GM19468 (cell line): ENCODE data around the gene ARHGAP33.

Experiments used
- ATAC-seq: cut with Tn5 transposase; IDR thresholded peaks from one replicate; pipeline ENCODE4 v1.9.1; 2021; ENCODE audit warnings: mild to moderate bottlenecking, moderate library complexity, moderate number of reproducible peaks; ENCODE audit not compliant: unreplicated experiment; ENCODE audit errors: extremely low read depth

The ARHGAP33 gene

DNA sequence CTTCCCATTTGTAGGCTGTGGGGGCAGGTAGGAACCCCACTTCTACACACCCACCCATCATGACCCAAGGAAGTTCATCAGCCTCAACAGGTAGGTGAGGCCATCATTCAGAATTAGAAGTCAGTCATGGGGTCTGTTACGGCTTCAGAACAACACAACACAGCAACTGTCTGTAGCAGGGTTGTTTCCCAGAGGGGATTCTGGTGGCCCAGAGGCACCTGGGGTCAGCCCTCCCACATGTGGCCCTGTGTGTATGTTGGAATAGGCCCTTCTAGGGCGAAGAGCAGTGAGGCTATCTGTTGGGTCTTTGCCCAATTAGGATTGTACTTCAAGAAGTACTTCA is 36.5 kb upstream of the ARHGAP33 start:
- no peak for ATAC-seq

DNA sequence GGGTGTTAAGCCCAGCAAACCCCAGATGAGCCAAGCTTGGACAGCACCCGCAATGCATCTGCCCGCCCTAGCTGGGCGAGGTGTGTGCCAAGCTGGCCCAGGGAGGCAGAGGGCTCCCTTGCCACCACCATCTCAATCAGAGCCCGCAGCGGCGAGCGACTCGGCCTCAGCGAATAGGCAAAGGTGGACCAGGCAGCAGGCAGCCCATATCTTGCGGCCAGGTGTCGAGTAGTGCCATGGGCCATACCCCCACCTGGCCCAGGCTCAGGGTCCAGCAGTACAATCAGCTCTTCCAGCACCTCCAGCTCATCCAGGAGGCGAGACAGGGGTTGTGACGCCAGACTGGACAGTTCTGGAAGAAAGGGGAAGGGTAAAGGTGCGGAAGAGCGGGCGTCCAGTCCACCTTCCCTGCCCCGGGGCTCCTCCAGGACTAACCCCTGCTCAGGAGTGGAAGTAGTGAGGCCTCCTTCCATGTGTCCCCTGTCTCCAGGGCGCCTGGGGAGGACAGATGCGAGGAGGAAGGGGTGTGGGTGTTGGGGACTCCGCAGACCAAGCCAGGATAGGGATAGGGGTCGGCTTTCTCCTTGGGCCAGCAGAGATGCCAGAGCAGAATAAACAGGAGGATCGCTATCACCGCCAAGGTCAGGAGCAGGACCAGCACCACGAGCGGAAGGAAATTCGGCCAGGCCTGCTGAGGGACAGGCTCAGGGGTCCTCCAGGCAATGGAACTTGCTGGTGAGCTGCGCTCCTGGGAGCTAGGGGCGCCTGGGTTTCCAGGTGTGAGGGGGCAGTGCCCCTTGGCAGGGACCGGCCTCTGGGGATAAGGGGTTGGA is 35.9 kb upstream of the ARHGAP33 start:
- ATAC-seq: no peak

DNA sequence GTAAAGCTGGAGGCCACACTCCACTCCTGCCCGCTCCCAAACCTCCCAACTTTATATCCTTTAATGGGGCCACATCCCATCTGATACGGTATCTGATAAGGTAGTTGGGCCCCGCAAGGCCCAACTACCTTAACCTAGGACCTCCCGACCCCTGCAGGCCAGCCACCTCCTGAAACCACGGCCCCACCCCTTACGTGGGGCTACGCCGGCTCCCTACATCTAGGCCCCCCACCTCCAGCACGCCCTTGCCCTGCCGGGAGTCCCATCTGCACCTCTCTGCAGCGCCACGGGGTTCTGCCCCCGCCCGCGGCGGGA is 35.3 kb upstream of the ARHGAP33 start:
- ATAC-seq: no peak

DNA sequence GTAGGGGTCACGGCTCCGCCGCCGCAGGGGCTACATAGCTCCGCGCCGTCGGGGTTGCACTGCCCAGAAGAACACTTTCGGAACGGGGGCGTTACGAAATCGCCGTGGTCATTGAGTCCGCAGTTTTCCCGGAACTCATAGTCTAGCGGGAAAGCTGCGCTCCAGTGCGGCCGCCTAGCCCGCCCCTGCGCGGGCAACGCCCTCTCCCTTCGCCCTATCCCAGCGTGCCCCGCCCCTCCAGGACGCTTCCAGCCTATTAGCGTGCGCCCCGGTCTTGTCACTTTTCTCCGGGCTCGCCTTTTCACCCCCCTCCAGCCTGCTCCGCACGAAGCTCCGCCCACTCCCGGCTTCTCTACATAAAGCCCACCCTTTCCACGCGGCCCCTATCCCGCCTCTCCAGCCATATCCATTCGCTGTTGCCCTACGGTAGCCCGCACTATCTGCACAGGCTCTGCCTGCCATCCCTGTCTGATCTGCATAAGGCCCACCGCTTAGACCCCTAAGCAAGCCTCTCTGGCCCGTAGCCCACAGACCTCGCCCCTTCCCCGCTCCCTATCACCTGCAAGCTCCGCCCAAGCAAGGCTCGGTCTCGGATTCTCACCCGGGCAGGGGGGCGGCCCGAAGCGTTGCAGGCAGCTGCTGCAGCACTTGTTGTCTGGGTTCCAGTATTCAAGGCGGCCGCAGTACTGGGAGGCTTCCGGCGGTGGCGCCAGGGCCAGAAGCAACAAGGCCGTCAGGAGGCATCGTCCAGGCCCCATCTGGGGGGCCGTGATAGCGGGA is 34.8 kb upstream of the ARHGAP33 start:
- peak; percentile 50 for ATAC-seq

DNA sequence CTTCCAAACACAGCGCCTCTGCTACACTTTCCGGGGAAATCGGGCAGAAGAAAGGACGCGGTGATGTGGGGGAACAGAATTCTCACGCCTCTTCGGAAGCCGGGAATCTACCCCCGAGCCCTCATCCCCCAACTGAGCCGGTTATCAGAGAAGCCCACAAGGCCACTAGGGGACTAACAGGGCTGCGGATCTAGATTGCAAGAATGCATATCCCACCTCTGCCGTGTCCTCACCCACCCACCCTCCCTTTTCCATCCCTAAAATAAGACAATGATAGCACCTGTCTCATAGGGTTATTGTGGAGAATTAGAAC is 34.2 kb upstream of the ARHGAP33 start:
- ATAC-seq: no peak

DNA sequence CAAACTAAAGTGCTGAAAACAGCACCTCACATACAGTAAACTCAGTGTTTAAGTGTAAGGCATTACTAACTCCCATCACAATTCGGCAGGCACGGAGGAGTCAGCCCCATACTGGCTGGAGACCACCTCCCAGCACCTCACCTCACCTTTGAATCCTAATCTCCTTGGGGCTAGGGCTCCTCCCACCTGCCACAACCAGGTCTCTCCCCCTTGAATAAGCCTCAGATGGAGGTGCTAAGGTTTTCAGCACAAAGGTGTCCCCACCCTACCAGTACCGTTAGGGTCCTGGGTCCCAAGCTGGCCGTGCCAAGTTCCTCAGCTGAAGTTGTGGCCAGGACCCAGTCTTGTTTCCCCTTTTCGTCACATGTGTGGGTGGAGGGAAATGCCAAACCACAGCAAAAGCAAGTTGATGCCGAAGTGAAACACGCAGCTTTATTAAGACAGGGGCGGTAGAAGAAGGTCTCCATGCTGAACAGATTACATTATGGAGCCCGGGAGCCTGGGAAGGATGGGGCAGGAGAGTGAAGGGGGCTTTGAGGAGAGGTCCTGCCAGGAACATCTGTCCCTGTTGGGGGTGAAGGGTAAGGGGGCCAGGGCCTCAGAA is 33.1 kb upstream of the ARHGAP33 start, which contains the start of gene IGFLR1:
Gene IGFLR1, minus strand, starts transcription at position 332 of the 604 bp plus-strand sequence. CDS start 1,272 bp downstream, outside the sequence.
- no peak for ATAC-seq

DNA sequence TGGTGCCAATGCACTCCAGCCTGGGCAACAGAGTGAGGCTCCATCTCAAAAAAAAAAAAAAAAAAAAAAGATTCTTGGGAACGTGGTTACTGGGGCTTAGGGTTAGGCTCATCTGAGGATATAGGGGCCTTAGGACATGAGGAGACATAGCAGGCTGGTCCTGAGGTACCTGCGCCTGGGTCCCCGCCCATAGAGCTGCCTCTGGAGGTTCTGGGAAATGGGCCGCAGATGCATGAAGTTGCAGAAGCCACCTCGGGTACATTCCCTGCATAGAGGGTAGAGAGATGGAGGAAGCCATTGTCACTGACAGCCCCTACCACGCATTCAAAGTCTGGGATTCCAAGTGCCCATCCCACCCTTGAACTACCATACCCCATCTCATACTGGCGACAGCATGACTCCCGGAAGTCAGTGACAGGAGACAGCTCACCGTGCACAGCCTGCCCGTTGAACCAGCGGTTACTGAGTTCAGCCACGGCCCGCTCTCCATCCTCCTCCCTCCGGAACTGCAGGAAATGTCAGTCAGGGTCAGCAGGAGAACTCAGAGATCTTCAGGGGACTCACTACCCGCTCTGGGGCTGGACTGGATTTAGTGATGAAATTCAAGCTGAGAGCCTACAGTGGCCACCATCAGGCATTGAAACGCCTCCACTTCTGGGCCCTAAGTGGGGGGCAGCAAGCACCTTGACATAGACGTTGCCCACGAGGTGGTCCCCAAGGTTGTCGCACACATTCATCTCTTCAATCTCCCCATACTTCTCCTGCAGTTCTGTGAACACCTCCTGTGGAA is 31.5 kb upstream of the ARHGAP33 start:
- no peak for ATAC-seq

DNA sequence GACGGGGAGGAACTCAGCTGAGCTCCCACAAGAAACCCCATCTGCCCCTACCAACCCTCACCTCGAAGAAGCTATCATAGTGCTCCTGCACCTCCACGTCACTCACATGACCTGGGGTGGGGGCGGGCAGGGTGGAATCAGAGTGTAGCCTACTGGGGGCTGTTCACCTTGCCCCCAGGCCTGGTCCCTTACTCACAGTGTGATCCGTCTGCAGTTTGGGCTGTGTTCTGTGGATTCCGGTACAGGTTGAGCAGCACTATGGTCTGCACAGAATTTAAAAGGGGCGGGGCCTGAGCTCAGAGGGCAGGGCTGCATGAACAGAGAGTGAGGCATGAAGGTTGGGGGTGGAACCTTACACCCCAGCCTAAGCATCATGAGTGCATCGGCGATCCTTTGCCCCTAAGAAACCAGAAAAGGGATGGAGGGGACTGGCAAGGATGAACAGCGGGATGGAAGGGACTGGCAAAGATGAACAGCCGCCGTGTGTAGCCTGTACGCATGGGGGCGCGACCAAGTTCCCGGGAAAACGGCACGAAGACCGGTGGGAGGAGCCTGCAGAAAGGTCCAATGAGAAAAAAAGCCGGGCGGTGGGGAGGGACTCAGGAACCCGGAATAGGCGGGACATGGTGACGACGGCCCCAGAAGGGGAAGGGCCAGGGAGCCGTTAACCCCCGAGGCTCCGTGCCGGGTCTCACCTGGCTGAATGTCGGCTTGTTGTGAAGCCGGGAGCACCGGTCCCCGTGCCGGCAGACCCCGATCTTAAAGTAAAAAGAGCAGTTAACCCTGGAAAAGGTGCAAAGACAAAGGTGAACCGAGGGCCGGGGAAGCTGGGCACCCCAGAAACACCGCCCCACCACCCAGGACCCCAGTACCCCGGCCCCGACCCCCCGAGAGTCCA is 30.7 kb upstream of the ARHGAP33 start:
- no peak for ATAC-seq

DNA sequence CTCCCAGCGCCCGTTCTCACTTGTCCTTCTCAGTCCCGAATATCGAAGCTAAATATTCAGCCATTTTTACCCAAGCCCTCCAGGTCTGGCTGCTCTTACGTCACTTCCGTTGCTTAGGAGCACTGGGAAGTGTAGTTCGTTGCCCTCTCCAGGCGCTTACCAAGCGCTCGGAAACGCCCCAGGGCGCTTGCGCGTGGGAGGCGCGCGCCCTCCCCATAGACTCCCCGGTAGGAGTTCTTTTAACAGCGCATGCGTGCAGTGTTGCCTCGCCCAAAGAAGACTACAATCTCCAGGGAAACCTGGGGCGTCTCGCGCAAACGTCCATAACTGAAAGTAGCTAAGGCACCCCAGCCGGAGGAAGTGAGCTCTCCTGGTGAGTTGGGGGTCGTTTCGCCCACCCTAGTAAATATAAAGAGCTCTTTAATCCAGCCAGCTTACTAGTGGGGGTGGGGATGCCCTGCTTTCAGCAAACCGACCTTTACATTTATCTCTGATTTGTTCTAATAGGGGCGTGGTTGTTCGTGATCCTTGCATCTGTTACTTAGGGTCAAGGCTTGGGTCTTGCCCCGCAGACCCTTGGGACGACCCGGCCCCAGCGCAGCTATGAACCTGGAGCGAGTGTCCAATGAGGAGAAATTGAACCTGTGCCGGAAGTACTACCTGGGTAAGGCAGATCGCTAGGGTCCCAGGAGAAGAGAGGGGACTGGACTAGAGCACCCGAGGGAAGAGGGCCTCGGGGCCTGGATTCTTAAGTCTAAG is 29.9 kb upstream of the ARHGAP33 start, which contains the start of the genes PSENEN and U2AF1L4:
Gene PSENEN, plus strand, starts transcription at position 324 of the 759 bp plus-strand sequence. Its CDS starts 280 bp downstream, at position 604.
Gene U2AF1L4, minus strand, starts transcription at position 91 of the 759 bp plus-strand sequence. Its CDS starts 27 bp downstream, at position 64.
- ATAC-seq: peak; percentile 44

DNA sequence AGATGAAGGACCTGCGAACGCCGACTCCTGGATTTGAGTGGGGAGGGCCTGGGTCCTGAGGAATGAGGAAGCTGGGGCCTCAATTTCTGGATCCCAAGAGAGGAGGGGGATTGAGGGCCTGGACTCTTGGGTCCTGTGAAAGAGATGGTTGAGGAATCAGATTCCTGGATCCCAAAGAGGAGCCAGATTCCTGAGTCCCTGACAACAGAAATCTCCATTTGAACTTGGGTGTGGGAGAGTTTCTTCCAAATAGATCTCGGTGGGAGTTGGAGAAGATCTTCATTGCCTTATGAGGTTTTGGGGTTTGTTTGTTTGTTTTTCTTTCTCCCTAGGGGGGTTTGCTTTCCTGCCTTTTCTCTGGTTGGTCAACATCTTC is 29.3 kb upstream of the ARHGAP33 start:
- no peak for ATAC-seq

DNA sequence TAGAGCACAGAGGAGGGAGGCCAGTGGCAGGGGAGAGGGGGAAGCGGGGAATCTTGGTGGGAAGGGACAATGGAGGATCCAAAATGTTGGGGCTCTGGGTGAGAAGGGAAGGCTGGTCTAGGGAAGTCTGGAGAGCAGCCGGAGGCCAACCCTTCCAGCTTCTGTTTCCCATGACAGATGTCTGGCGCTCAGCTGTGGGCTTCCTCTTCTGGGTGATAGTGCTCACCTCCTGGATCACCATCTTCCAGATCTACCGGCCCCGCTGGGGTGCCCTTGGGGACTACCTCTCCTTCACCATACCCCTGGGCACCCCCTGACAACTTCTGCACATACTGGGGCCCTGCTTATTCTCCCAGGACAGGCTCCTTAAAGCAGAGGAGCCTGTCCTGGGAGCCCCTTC is 28.8 kb upstream of the ARHGAP33 start:
- no peak for ATAC-seq

DNA sequence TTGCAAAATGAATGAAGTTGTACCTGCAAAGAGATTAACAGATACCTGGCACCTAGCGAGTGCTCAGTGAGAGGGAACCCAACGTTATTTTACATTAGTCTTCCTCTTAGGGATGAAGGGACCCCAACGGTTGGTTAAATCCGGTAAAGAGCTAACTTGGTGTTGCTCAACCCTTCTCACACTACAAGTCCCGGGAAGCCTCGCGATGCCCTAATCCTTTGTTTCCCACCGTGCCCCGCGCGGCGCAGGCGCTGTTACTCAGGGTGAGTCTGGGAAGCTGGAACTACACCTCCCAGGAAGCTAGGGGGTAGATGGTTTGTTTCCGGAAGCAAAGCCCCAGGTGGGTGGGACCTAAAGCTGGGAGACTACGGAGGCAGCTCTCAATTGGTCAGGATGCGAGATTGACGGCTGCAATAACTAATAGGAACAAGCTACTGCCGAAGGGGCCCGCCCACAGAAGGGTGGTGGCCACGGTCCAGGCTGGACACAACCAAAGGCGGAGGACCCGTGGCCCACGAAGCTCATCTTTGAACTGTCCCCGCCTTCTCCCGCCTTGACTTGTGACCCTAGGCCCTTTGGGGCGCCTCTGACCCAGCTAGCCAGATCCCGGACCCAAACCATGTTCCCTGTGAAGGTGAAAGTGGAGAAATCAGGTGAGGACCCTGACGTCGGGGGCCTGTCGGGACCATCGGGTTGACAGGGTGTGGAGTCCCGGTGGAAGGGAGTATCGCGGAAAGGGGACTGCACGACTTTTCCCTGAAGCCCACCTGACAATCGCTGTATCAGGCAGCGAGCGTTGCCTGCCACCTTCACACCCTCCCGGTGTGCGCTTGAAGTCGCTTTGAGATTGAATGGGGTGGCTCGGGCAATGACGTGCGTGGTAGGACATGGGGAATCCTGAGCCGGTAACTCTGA is 27.0 kb upstream of the ARHGAP33 start, which contains the start of gene LIN37:
Gene LIN37, plus strand, starts transcription at position 471 of the 915 bp plus-strand sequence. Its CDS starts 149 bp downstream, at position 620.
- ATAC-seq: peak; percentile 43

DNA sequence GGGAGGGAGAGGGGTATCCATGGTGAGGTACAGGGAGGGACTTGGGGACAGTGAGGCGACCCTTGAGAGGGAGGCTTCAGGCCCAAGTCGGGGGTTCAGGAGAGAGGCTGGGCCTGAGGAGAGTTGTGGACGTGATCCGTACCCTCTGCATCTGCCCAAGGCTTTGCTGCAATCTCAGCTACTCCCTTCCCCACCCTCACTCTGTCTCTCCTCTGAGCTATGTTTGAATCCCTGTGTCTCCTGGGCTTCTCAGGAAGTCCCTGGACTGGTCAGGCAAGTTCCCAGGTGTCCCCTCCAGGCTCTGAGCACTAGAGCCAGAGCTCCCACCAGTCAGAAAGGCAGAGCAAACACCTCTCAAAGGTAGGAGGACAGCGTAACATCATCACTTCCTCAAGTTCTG is 25.2 kb upstream of the ARHGAP33 start:
- no peak for ATAC-seq

DNA sequence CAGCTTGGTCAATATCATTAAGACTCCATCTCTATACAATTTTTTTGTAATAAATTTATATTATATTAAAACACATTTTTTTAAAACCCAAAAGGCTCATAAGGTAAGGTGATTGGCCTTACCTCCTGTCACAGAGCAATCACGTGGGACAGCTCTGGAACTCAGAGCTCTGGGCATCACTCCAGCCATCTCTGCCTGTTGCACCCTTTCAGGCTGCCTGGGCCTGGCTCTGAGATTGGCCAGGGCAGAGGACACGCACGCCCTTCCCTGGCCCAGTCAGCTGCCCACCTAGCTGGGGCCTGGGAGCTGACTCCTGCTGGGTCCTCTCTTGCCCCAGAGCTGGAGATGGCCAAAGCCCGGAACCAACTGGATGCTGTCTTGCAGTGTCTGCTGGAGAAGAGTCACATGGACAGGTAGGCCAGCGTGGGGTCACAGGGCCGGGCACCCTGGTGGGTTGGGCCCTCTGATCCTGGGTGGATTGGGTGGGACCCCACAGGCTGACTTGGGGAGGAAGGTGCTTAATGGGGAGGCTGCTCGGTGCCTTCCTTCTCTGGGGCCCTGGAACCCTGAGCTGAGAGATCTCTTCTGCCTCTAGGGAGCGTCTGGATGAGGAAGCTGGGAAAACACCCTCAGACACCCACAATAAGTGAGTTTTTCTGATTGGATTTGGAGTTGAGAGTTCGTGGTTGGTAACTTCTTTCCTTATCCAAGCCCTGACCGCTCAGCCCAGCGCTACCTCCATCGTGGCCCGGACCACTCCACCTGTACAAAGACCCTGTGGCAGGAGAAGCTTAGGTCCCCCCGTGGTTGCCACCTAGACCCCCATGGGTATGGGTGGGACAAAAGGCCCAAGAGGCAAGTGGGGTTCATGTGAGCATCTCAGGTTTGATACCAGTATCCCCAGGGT is 23.3 kb upstream of the ARHGAP33 start:
- no peak for ATAC-seq

DNA sequence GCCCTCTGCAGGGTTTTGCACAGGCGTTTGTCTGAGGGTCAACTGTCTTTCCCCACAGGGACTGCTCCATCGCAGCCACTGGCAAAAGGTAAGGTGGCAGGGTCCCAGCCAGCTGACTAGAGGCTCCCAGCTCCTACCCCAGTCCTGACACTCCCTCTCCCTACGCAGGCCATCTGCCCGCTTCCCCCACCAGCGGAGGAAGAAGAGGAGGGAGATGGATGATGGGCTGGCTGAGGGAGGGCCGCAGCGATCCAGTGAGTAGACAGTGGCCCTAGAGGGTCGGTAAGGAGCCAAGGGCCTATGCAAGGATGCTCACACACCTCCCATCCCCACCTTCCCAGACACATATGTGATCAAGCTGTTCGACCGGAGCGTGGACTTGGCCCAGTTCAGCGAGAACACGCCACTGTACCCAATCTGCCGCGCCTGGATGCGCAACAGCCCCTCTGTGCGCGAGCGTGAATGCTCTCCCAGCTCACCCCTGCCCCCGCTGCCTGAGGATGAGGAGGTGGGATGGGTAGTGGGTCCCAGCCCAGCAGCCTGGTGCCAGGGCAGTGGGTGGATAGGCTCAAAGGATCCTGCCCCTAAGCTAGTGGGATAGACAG is 22.5 kb upstream of the ARHGAP33 start:
- no peak for ATAC-seq
